HG03066 (cell line): ENCODE measurements around the gene HEBP2.

Experiments used
- ATAC-seq: cut with Tn5 transposase; IDR thresholded peaks from one replicate; pipeline ENCODE4 v1.9.1; 2021; ENCODE audit warnings: low read depth; ENCODE audit not compliant: unreplicated experiment

Gene HEBP2

GRCh38 chr6:138396709-138397108 lies 7.3 kb upstream of the HEBP2 start:
- ATAC-seq = no peak

- ATAC-seq = no peak
Observed at GRCh38 chr6:138397128-138398122, 6.6 kb upstream of the HEBP2 start.

GRCh38 chr6:138400326-138400725 lies 3.7 kb upstream of the HEBP2 start:
- ATAC-seq = no peak

GRCh38 chr6:138401960-138402837 lies 1.8 kb upstream of the HEBP2 start:
- no peak for ATAC-seq

GRCh38 chr6:138402838-138403187 lies 1.2 kb upstream of the HEBP2 start:
- ATAC-seq = no peak

- ATAC-seq = peak; percentile 24
Observed at GRCh38 chr6:138403324-138403800, 661 bp upstream of the HEBP2 start.

- ATAC-seq = peak; percentile 5
Observed at GRCh38 chr6:138404666-138405337, 779 bp downstream of the HEBP2 start.

GRCh38 chr6:138405816-138406413 lies 1.9 kb downstream of the HEBP2 start:
- no peak for ATAC-seq

- ATAC-seq = no peak
Observed at GRCh38 chr6:138406443-138406842, 2.4 kb downstream of the HEBP2 start.

- ATAC-seq = no peak
Observed at GRCh38 chr6:138410048-138410735, 6.2 kb downstream of the HEBP2 start.

GRCh38 chr6:138410972-138411880 lies 7.2 kb downstream of the HEBP2 start:
- ATAC-seq = no peak

GRCh38 chr6:138415125-138415524 lies 11.1 kb downstream of the HEBP2 start:
- ATAC-seq = no peak

GRCh38 chr6:138416206-138416605 lies 12.2 kb downstream of the HEBP2 start:
- no peak for ATAC-seq

- no peak for ATAC-seq
Observed at GRCh38 chr6:138417493-138418117, 13.6 kb downstream of the HEBP2 start.

- ATAC-seq = no peak
Observed at GRCh38 chr6:138418118-138418742, 14.2 kb downstream of the HEBP2 start.

GRCh38 chr6:138419766-138420165 lies 15.7 kb downstream of the HEBP2 start:
- ATAC-seq = no peak

- ATAC-seq = no peak
Observed at GRCh38 chr6:138420356-138420755, 16.3 kb downstream of the HEBP2 start.

- ATAC-seq = no peak
Observed at GRCh38 chr6:138421089-138421488, 17.1 kb downstream of the HEBP2 start.
